CD8-positive, alpha-beta memory T cell (primary cell): ENCODE data around the gene PTPN5. TPM values are rescaled to one million over a fixed set of nuclear protein-coding genes. Genes with fewer than 3 reads are reported as not detected.
"Not testable (repeated sequence)": the region's sequence is repeated elsewhere in the genome, so short reads cannot be mapped to it uniquely, and the experiment has no call there.

Source experiments
- CTCF ChIA-PET: fragments of 350-600 bp; sonication (Branson Sonifier 250); formaldehyde crosslinking; loops from one replicate; lab custom pipeline; 2021; ENCODE audit warnings: antibody characterized with exemption; lab: Charles Lee
- POLR2A ChIA-PET: fragments of 350-600 bp; sonication (Branson Sonifier 250); formaldehyde crosslinking; loops from one replicate; lab custom pipeline; 2021; ENCODE audit warnings: antibody characterized with exemption; lab: Charles Lee
- DNase-seq, 5 donors: peaks; one replicate each; pipeline versions ENCODE4 v3.0.0 to v3.0.0-alpha.2; 2020 to 2022; ENCODE audit warnings: mixed read lengths in 1 of 5
- H3K27ac ChIP-seq: one replicate; pipeline ENCODE4 v1.7.0; 2013; ENCODE audit warnings: low read depth, mild to moderate bottlenecking, low read length, moderate library complexity
- H3K27me3 ChIP-seq: 2 replicates; pipeline ENCODE4 v1.7.0; 2013; ENCODE audit warnings: low read length, mild to moderate bottlenecking; ENCODE audit not compliant: insufficient read depth, poor library complexity, severe bottlenecking
- H3K36me3 ChIP-seq: 2 replicates; pipeline ENCODE4 v1.7.0; 2013; ENCODE audit warnings: mild to moderate bottlenecking, low read length, moderate library complexity; ENCODE audit not compliant: insufficient read depth
- H3K4me1 ChIP-seq: 2 replicates; pipeline ENCODE4 v1.7.0; 2013; ENCODE audit warnings: mild to moderate bottlenecking, low read length, moderate library complexity; ENCODE audit not compliant: insufficient read depth
- H3K4me3 ChIP-seq: 2 replicates; pipeline ENCODE4 v1.7.0; 2013; ENCODE audit warnings: mild to moderate bottlenecking, low read length
- H3K9me3 ChIP-seq: 2 replicates; pipeline ENCODE4 v1.7.0; 2013; ENCODE audit warnings: mild to moderate bottlenecking, low read length
- H3K27ac Mint-ChIP-seq, 8 donors: one replicate each; pipeline ENCODE4 v1.8.0; 2020 to 2021; ENCODE audit warnings: mixed read lengths in 8 of 8, mild to moderate bottlenecking in 6 of 8, inconsistent platforms in 3 of 8, moderate library complexity in 3 of 8
- H3K27me3 Mint-ChIP-seq, 2 donors: one replicate each; pipeline ENCODE4 v1.8.0; 2020 to 2021; ENCODE audit warnings: mixed read lengths in 2 of 2, mild to moderate bottlenecking in 1 of 2, moderate library complexity in 1 of 2
- H3K36me3 Mint-ChIP-seq, 3 donors: one replicate each; pipeline ENCODE4 v1.8.0; 2020 to 2021; ENCODE audit warnings: mixed read lengths in 3 of 3, inconsistent platforms in 1 of 3, mild to moderate bottlenecking in 1 of 3
- H3K4me1 Mint-ChIP-seq, 3 donors: one replicate each; pipeline ENCODE4 v1.8.0; 2020 to 2021; ENCODE audit warnings: mixed read lengths in 3 of 3, inconsistent platforms in 1 of 3, mild to moderate bottlenecking in 1 of 3
- H3K4me3 Mint-ChIP-seq, 7 donors: one replicate each; pipeline ENCODE4 v1.8.0; 2020 to 2021; ENCODE audit warnings: mixed read lengths in 7 of 7, mild to moderate bottlenecking in 6 of 7, moderate library complexity in 4 of 7, inconsistent platforms in 2 of 7
- H3K9me3 Mint-ChIP-seq, 5 donors: one replicate each; pipeline ENCODE4 v1.8.0; 2020 to 2022; ENCODE audit warnings: mixed read lengths in 5 of 5, mild to moderate bottlenecking in 3 of 5, moderate library complexity in 2 of 5, inconsistent platforms in 1 of 5
- polyA plus RNA-seq: library from polyadenylated mRNA; unstranded; fragments of 300-500 nt; fragmentation: Illumina TruSeq; gene quantifications from one replicate; pipeline ENCODE4 v1.2.3, GENCODE V29; 2021
- total RNA-seq, 2 experiments: library from RNA; stranded (reverse); gene quantifications; one replicate each; pipeline ENCODE4 v1.2.3, GENCODE V29; 2021

Gene PTPN5
- total and polyA plus RNA-seq, 3 experiments from 2014 or later, result not detected

GRCh38 chr11:18699269-18699596 lies 92.4 kb downstream of the PTPN5 start:
- peak overlapping the region; percentile 48 to 89 (median 82) for H3K27ac Mint-ChIP-seq
- ChIA-PET CTCF (interaction anchor here (2.5 kb wide), 1 partner anchor 23 kb away, joined by 13 read pairs; no protein-coding TSS in a partner anchor), POLR2A (interaction anchor here (1.1 kb wide), 1 partner anchor 63 kb away, joined by 4 read pairs; no protein-coding TSS in a partner anchor)
- no peaks in the 10 kb centered on the region for H3K9me3 ChIP-seq
- no peaks in the 10 kb centered on the region for H3K36me3 ChIP-seq
- H3K36me3 Mint-ChIP-seq, result peaks cover 2 to 4% (median 3%) of the 10 kb centered on the region in 3 donors
- H3K4me3 Mint-ChIP-seq, result peak overlapping the region; percentile 77 to 92 (median 83)
- no peaks in the 10 kb centered on the region for H3K27me3 Mint-ChIP-seq
- H3K27me3 ChIP-seq, result no peaks in the 10 kb centered on the region
- H3K4me3 ChIP-seq, result peak overlapping the region; percentile 29
- no peak overlapping the region for H3K27ac ChIP-seq
- H3K9me3 Mint-ChIP-seq, result no peaks in the 10 kb centered on the region
- no peak for DNase-seq
- H3K4me1 Mint-ChIP-seq, result peaks cover 12 to 19% (median 13%) of the 10 kb centered on the region in 3 donors
- peaks cover 12% of the 10 kb centered on the region for H3K4me1 ChIP-seq

- POLR2A ChIA-PET, result interaction anchor here (0.7 to 1.2 kb wide), 5 partner anchors 26 to 117 kb away, joined by 3 to 4 read pairs (median 4); partner anchors contain the start of gene UEVLD
- H3K36me3 Mint-ChIP-seq, result peaks cover 0 to 4% (median 3%) of the 10 kb centered on the region in 3 donors
- H3K9me3 ChIP-seq, result no peaks in the 10 kb centered on the region
- no peaks in the 10 kb centered on the region for H3K27me3 Mint-ChIP-seq
- H3K4me3 ChIP-seq, result peak within 1 kb of the TSS; percentile 29
- H3K4me1 Mint-ChIP-seq, result peaks cover 12 to 19% (median 13%) of the 10 kb centered on the region in 3 donors
- peak; percentile 87 to 95 (median 91) for DNase-seq
- H3K4me1 ChIP-seq, result peaks cover 12% of the 10 kb centered on the region
- no peak within 1 kb of the TSS for H3K27ac ChIP-seq
- no peaks in the 10 kb centered on the region for H3K27me3 ChIP-seq
- peak within 1 kb of the TSS; percentile 77 to 92 (median 85) for H3K4me3 Mint-ChIP-seq
- no peaks in the 10 kb centered on the region for H3K9me3 Mint-ChIP-seq
- H3K27ac Mint-ChIP-seq, result peak within 1 kb of the TSS; percentile 48 to 96 (median 88)
- CTCF ChIA-PET, result interaction anchor here (0.6 to 2.5 kb wide), 3 partner anchors 8 to 29 kb away, joined by 3 to 13 read pairs (median 3); no protein-coding TSS in a partner anchor
- H3K36me3 ChIP-seq, result no peaks in the 10 kb centered on the region
These were observed 93.0 kb downstream of the PTPN5 start, which contains the start of gene TMEM86A for GRCh38 chr11:18698341-18699268. TMEM86A (plus strand) TSS chr11:18698779; CDS start chr11:18698887, 108 bp downstream.

DNA sequence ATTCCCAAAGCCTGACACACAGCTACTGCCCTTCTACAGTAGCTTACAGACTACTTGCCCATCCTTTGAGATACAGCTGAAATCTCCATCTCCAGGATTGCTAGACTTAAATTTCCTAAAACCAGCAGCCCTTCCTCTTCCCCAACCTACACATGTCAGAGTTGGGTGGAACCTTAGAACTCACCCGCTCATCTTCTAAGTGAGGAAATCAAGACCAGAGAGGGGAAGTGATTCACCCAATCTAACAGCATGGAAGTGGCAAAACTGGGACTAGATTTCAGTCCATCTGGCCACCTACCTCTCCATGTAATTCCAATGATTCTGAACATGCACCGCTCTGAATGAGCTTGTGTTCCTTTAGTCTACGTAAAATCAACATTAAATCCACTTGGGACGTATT lies 94.0 kb downstream of the PTPN5 start:
- Histone ChIP-seq H3K9me3 (no peaks in the 10 kb centered on the region), H3K27me3 (no peaks in the 10 kb centered on the region), H3K4me3 (no peak overlapping the region), H3K27ac (no peak overlapping the region), H3K36me3 (no peaks in the 10 kb centered on the region), H3K4me1 (peaks cover 12% of the 10 kb centered on the region)
- Mint-ChIP-seq H3K27ac (peak overlapping the region in 4 of 8 donors; percentile 18 to 96 (median 88)), H3K4me1 (peaks cover 12 to 19% (median 13%) of the 10 kb centered on the region in 3 donors), H3K36me3 (peaks cover 0 to 3% (median 0%) of the 10 kb centered on the region in 3 donors), H3K4me3 (peak overlapping the region in 4 of 7 donors; percentile 29 to 81 (median 74)), H3K27me3 (no peaks in the 10 kb centered on the region), H3K9me3 (no peaks in the 10 kb centered on the region)
- DNase-seq, result no peak
- CTCF ChIA-PET, result interaction anchor here (1.1 to 2.5 kb wide), 2 partner anchors 9 to 25 kb away, joined by 3 to 13 read pairs; no protein-coding TSS in a partner anchor
- POLR2A ChIA-PET, result interaction anchor here (1.0 to 1.1 kb wide), 2 partner anchors 8 to 25 kb away, joined by 4 read pairs; no protein-coding TSS in a partner anchor

GRCh38 chr11:18696638-18697225 lies 94.9 kb downstream of the PTPN5 start:
- no peak for DNase-seq
- POLR2A ChIA-PET, result interaction anchor here (1.1 kb wide), 1 partner anchor 9 kb away, joined by 4 read pairs; no protein-coding TSS in a partner anchor
- peaks cover 12% of the 10 kb centered on the region for H3K4me1 ChIP-seq

DNA sequence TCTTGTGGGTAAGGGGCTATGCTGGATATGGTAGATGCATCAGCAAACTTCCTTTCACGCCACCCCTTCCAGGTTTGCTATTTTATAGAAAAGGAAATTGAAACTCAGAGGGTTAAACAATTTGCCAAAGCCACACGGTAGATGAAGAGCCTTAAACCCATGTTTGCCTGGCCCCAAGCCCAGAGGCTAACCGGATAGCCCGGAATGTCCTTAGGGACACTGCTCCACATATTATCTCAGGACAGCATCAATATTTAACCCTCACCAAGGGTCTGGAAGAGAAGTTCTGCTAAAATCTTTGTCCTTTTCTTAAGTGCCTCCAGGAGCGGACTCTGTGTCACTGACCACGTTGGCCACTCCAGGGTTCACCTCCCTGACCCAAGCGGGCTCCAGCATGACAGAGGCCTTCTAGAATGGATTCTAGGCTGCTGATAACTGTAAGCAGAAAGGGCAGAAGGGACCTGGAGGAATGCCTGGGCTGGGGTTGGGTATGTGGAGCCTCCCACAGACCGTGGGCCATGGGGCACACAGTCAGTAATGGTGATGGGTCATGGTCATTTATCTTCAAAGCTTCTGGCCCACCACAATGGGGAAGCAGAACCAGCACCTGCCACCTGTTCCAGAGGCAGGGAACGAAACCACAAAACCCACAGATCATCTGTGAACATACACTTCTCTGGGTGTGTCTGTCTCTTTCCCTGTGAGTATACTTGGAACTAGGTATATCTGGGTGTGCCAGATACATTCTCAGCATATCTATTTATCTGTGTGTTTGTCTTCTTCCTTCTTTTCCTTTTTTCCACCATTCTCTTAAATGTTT lies 98.4 kb downstream of the PTPN5 start:
- POLR2A ChIA-PET, result no interaction called here

More at GRCh38 chr11:18696638-18697225, 94.9 kb downstream of the PTPN5 start:
- Mint-ChIP-seq H3K4me1 (peaks cover 12 to 19% (median 13%) of the 10 kb centered on the region in 3 donors), H3K36me3 (peaks cover 0 to 3% (median 0%) of the 10 kb centered on the region in 3 donors), H3K4me3 (peak overlapping the region in 3 of 7 donors; percentile 3 to 75 (median 15)), H3K27ac (peak overlapping the region in 6 of 8 donors; percentile 21 to 79 (median 48)), H3K27me3 (no peaks in the 10 kb centered on the region), H3K9me3 (no peaks in the 10 kb centered on the region)
- no peak overlapping the region for H3K27ac ChIP-seq
- CTCF ChIA-PET, result interaction anchor here (1.0 to 2.5 kb wide), 2 partner anchors 26 to 62 kb away, joined by 3 to 13 read pairs; partner anchors contain the start of gene SPTY2D1
- H3K4me3 ChIP-seq, result no peak overlapping the region
- no peaks in the 10 kb centered on the region for H3K27me3 ChIP-seq
- no peaks in the 10 kb centered on the region for H3K9me3 ChIP-seq
- no peaks in the 10 kb centered on the region for H3K36me3 ChIP-seq

GRCh38 chr11:18691467-18692140 lies 100.0 kb downstream of the PTPN5 start:
- H3K27ac ChIP-seq, H3K4me3 ChIP-seq, H3K4me1 Mint-ChIP-seq, H3K4me1 ChIP-seq, H3K36me3 Mint-ChIP-seq, H3K4me3 Mint-ChIP-seq, H3K9me3 ChIP-seq, H3K27ac Mint-ChIP-seq, DNase-seq, H3K36me3 ChIP-seq, H3K27me3 Mint-ChIP-seq, H3K27me3 ChIP-seq, H3K9me3 Mint-ChIP-seq: not testable (repeated sequence)
- CTCF ChIA-PET, result interaction anchor here (1.0 kb wide), 1 partner anchor 30 kb away, joined by 3 read pairs; no protein-coding TSS in a partner anchor
- POLR2A ChIA-PET, result interaction anchor here (0.6 kb wide), 1 partner anchor 590 kb away, joined by 3 read pairs; no protein-coding TSS in a partner anchor

More for the DNA sequence above, 98.4 kb downstream of the PTPN5 start:
- Histone ChIP-seq H3K4me3 (no peak overlapping the region), H3K27ac (no peak overlapping the region), H3K27me3 (no peaks in the 10 kb centered on the region), H3K36me3 (no peaks in the 10 kb centered on the region), H3K4me1 (peaks cover 3% of the 10 kb centered on the region), H3K9me3 (no peaks in the 10 kb centered on the region)
- peak overlapping the region in 1 of 8 donors; percentile 48 for H3K27ac Mint-ChIP-seq
- H3K4me1 Mint-ChIP-seq, result peaks cover 2 to 3% (median 3%) of the 10 kb centered on the region in 3 donors
- no peak for DNase-seq
- CTCF ChIA-PET, result no interaction called here
- H3K36me3 Mint-ChIP-seq, result no peaks in the 10 kb centered on the region
- H3K9me3 Mint-ChIP-seq, result no peaks in the 10 kb centered on the region
- no peak overlapping the region for H3K4me3 Mint-ChIP-seq
- H3K27me3 Mint-ChIP-seq, result no peaks in the 10 kb centered on the region
